ENCODE data around the gene ECHDC3.
"Not testable (repeated sequence)": the region's sequence is repeated elsewhere in the genome, so short reads cannot be mapped to it uniquely, and the experiment has no call there.

The ECHDC3 gene

DNA sequence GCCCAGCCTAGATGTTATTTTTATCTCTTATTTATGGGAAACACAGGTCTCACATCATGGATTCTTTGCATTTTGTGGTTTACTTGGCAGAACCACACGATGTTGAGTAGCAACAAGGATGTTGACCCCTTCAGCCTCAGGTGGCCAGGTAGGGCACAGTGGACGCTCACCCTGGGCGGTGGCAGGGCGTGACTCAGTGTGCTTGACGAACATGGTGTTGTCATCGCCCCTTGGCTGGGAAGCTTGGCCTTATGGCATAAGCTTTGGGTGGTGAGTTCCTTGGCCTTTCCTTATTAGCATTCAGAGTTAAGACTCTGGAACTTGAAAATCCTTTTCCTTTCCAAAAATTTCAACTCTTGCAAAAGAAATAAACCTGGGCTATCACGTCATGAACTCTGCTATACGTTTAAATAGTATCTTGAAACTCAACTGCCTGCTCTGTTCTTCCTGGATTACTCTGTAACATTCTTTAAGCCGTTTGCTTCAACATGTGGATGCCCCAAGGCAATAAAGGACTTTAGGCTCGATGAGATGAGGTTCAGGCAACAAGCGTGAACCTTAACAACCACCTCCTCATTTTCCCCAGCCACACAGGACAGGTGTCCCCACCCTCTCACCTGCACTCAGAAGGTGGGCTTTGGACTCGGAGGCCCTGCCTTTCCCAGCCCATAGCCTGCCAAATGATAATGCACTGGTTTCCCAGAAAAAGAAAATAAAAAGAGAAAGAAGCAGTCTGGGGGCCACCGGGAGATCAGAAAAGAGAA is 22.5 kb upstream of the ECHDC3 start:
- DNase-seq = no peak

DNA sequence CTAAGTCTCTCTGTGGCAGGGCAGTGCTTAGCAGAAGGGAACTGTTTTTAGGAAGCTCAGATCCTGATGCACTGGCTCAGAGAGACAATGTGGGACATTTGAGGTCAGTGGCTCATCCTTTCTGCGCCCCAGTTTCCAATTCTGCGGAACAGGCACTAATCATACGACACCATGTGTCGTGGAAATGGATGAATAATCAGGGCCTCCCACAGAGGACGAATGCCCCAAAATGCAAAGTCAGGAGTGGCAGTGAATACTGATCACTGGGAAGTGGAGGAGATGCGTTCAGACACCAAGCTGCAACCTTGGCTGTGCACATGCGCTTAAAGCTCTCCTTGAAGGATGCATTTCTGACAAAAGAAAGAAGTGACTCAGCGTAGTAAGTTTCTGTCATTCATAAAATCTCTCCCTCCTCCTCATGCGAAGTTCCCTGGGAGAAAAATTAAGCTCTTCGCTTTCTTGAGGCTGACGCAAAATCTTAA is 21.9 kb upstream of the ECHDC3 start:
- DNase-seq = no peak

DNA sequence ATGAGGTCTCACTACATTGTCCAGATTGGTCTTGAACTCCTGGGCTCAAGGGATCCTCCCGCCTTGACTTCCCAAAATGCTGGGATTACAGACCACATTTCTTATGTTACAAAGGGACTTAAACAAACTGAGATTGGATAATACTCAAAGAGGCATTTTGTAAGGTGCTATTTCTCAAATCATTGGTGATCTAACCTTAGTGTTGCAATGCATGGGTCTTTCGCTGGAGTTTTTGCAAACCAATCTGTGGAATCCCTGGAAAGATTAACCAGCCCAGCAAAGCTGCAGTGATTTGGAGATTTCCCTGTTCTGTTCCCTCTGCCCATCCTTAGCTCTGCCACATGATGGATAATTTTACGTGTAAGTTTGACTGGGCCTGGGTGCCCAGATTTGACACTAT is 20.4 kb upstream of the ECHDC3 start:
- no peak for DNase-seq

DNA sequence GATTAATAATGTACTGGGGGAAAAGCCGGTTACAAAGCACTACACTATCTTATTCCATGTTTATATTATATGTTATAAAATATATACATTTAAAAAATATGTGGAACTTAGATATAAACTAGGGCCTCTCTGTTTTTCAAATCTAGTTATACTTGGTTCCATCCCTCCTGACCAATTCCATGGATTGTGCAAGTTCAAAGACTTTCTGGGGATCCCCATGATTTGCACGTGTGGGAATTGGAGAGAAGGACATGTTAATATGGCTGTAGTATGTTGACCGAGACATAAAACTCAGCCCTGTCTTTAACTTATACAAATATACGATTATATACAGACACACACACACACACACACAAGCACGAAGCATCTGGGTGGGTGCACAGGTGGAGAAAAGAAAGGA is 18.8 kb upstream of the ECHDC3 start:
- no peak for DNase-seq

DNA sequence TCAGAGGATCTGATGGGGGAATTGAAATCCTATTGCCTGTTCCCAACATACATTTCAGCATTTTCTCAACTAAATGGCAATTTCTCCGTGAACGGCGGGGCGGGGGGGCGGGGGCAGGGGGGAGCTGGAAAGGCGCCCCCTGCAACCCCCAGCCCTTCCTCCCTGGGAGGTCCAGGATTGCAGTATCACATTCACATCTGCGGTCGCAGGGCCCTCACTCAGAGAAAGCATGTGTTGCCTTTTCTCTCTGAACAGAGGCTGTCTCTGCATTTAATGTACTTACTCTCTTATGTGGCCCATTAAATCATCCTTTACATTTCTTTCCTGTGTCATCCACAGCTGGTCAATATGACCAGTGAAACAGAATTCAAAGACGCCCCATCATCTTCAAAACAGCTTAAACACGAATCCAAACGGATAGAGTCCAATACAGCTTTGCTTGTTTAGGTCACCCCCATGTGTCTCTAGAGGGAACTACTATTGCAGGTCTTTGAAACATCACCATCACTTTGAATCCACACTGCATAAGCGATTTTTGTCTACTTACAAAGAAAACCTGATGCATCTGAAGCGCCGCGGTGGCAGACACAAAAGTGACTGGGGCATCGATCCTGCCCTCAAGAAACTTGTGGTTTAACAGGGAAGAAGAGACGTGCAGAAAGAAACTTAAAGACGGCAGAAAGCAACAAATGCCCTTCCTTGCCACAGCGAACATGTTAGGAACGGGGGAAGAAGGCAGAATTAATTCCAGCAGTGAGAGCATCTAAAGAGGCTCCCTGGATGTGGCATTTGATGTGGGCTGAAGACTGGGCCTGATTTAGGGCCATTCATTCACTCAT is 17.0 kb upstream of the ECHDC3 start:
- no peak for DNase-seq

DNA sequence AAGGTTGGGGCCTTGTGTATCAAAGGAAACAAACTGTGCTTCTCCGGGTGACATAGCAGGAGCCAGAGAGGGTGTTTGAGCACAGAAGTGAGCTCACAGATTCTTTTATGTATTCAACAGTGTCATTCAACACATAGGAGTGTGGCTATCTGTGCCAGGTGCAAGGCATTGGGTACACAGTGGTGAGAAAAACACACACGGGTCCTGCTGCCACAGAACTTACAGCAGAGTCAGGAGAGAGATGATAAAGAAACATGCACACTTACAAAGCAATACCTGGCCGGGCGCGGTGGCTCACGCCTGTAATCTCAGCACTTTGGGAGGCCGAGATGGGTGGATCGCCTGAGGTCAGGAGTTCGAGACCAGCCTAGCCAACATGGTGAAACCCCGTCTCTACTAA is 16.3 kb upstream of the ECHDC3 start:
- no peak for DNase-seq

DNA sequence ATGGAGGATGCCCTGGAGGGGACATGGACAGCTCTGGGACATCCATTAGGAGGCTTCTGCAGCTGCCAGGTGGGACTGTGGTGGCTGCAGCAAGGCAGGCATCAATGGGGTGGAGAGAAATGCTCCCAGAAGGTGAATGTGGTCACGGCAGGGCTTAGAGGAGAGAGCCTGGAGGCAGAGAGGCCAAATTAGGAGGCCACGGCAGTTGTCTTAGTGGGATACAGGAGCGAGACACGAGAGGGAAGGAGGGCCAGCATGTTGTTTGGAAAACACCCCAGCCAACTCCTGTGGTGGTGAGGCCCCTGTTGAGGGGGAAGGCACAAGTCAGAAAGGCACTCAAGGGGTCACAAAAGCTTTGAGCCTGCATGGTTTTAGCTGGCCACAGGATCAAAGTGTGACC is 14.6 kb upstream of the ECHDC3 start:
- no peak for DNase-seq

DNA sequence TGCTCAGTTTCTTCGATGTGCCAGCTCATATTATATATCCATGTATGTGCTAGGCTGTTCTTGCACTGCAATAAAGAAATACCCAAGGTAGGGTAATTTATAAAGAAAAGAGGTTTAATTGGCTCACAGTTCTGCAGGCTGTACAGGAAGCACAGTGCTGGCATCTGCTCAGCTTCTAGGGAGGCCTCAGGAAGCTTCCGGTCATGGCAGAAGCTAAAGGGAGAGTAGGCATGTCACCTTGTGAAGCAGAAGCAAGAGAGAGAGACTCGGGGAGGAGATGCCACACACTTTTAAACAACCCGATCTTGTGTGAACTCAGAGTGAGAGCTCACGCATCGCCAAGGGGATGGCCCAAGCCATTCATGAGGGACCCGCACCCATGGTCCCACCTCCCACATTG is 13.8 kb upstream of the ECHDC3 start:
- DNase-seq = no peak

DNA sequence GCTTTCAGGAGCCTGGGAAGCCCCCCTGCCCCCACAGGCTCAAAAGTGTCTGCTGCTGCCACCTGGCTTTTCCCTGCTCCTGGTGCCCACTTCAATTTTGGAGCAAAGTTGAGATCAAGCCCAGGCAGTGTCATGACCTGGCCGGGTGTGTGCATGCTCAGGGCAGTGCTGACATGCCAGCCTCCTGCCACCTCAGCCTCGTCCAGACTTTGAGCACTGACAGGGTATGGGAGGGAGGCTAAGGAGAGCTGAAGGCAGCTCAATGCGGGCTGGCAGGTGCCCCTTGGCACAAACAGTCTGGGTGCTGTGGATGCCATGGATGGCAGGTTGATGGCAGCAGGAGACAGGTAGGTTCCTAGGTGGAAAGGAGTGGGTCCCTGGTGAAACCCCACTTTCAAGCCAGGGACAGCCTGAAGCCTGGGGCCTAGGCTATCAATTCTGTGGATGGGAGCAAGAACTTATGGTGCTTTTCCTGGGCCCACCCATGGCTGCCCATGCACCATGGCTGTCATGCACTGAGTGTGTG is 12.3 kb upstream of the ECHDC3 start:
- no peak for DNase-seq

DNA sequence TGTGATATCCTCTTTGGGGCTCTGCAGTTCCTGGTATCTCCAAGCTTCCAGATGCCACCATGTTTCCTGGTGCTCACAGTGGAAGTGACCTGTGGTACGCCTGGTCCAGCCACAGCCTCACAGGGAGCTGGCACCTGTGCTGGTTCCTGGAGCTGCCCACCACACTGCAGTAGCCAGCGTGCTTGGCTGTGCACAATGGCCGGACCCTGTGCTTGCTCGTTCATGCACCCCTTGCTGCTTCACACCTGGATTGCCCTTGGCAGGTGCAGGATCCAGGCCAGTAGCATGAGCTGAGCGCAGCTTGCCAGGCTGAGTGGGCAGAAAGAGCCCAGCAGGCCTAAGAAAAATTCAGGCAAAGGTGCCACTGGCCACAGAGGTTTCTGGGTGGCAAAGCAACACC is 11.4 kb upstream of the ECHDC3 start:
- no peak for DNase-seq

DNA sequence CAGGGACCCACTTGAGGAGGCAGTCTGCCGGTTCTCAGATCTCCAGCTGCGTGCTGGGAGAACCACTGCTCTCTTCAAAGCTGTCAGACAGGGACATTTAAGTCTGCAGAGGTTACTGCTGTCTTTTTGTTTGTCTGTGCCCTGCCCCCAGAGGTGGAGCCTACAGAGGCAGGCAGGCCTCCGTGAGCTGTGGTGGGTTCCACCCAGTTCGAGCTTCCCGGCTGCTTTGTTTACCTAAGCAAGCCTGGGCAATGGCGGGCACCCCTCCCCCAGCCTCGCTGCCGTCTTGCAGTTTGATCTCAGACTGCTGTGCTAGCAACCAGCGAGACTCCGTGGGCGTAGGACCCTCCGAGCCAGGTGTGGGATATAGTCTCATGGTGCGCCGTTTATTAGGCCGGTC is 5.4 kb upstream of the ECHDC3 start:
- not testable (repeated sequence) for DNase-seq

DNA sequence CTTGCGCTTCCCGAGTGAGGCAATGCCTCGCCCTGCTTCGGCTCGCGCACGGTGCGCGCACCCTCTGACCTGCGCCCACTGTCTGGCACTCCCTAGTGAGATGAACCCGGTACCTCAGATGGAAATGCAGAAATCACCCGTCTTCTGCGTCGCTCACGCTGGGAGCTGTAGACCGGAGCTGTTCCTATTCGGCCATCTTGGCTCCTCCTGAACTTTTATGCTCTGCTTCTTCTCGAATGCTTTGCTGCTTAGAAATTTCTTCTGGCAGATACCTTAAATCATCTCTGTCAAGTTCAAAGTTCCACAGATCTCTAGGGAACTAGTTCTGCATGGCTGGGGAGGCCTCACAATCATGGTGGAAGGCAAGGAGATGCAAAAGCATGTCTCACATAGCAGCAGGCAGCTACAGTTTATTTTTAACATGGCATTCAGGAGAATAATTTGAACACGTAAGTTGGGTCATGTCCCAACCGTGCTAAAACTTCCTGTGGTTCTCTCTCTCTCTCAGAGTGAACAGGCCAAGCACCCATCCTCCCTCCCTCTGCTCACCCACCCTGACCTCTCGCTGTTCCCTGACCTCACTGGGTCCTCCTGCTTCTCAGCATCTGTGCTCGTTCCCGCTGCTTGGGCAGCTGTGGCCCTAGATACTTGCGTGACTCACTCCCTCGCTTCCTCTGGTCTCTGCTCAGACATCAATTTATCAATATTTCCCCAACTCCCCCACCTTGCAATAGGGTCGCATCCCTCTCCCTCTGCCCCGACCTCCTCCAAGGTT is 4.7 kb upstream of the ECHDC3 start:
- DNase-seq = not testable (repeated sequence)

DNA sequence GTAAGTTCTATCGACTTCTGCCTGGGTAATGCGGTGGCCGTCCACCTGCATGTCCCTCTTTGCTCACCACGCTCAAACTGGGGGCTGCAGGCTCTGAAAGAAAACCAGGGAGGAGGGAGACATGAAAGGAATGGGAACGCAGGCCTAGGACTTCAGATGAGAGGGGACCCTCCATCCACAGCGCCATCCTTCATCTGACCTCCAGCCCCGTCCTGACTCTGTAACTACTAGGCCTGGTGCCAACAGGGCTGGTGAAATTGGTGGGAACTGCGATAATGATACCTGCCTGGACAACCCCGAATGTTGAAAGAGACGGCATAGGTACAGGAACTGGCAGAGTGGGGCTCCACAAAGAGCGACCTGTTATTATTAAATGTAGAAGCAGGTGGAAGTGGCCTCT is 1.3 kb upstream of the ECHDC3 start:
- DNase-seq = no peak

DNA sequence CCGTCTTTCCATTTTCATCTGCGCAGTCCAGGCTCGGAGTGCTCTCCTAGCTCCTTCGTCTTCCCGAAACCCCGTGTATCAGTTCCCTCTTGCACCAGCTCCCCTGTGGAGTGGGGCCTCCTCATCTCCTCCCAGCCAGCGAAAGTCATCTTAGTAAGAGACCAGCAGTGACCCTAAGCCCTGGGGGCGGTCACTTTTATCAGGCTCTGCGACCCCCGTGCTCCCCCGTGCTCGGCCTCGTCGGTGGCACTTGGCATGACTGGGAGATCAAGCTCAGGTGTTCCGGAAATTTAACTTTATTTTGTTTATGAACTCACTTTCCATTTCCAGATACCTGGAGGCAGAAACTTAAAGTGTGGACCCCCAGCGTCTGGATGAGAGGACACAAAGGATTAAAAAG is 574 bp upstream of the ECHDC3 start:
- DNase-seq = no peak

DNA sequence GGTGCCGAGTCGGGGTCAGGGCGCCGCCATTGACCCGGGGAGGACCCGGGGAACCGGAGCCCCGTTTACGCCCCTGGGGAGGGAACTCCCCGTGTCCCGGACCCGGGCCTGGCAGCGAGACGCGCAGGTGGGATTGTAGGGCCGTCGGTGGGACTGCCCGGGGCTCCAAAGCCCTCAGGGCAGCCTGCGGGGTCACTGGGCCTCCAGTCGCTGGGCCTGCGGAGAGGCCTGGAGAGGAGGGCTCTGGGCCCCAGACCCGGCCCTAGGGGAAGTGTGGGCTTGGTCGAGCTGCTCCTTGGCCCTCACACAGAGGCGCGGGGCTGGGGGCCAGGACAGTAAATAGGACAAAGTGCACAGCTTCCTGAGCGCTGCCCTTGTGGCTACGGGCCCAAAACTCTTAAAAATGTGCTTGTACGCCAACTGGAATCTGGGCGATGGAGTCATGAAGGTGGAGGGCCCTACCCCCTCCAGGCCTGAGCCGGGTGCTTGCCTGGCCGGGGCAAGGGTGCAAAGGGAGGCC is 657 bp downstream of the ECHDC3 start:
- DNase-seq = no peak

DNA sequence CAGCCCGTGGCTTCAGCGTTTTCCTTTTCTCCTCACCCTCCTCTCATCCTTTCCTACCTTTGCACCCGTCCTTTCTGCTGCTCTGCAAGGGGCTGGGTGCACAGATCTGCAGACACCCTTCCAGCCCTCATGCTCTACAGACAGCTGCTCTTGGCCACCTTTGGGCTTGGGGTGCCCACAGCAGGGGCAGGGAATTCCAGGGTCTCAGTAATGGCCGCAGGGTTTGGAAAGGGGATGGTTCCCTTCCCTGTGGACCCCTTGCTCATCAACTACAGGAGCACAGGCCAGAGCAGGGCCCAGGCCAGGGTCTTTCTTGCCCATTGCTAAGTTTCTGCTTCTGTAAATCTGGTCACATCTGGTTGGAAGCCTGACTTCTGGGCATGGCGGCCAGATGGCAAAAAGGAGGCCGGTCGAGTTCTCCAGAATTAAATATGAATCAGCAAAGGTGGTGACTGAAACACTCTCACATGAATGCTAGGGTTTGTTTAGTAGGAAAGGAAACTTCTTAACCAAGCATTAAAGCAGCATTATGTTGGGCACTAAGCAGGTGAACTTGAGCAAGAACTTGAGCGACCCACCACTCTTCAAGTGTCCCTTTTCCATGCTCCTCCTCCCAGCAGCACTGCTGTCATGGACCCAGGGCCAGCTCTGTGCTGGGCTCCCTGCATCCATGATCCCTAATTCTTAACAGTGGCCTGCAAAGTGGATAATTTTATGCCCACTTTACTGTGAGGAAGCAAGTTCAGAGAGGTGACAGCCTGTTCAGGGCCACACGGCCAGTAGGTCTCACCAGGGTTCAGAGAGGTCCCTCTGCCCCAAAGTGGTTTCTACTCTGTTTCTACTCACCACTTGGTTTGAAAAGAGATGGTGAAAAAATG is 1.5 kb downstream of the ECHDC3 start:
- no peak for DNase-seq

DNA sequence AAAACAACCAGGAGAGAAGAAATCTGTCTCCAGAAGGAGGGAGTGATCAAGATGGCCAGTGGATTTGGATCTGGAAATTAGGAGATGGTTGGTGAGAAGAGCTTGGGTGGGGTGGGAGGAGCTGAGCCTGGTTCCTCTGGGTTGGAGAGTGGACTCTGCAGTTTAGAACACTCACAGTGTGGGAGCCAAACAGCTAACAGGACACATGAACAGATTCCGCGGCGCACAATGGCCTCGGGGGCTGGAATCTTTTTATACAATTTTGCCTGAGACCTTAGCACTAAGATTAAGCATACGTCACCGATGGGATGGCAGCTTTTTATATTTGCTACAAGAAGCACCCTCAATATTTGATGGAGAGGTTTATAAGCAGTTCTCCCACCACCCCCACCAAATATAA is 2.9 kb downstream of the ECHDC3 start:
- no peak for DNase-seq

DNA sequence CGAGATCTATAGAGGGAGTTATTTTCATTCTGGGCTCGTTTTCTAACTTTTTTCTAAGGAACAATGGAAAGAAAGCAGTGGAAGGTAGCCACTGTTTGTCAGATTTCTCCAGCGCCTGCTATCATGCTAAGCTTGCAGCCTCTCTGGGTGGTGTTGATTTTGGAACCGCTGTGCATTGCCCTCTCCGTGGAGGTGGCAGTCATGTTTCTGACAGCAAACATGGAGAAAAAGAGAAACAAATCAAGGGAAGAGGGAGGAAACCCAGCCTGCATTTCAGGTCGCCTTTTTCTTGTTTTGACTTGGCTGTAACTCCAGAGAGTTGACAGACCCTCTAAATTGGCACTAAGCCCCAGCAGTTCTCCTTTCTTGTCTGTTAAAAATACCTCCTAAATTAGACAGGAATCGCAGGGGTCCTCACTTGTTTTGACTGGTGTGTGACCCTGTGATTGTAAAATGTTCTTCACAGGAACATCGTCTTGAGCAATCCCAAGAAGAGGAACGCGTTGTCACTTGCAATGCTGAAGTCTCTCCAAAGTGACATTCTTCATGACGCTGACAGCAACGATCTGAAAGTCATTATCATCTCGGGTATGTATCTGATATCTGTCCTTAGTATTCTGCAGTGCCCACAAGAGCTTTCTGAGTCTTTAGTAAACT is 4.8 kb downstream of the ECHDC3 start:
- DNase-seq = no peak

DNA sequence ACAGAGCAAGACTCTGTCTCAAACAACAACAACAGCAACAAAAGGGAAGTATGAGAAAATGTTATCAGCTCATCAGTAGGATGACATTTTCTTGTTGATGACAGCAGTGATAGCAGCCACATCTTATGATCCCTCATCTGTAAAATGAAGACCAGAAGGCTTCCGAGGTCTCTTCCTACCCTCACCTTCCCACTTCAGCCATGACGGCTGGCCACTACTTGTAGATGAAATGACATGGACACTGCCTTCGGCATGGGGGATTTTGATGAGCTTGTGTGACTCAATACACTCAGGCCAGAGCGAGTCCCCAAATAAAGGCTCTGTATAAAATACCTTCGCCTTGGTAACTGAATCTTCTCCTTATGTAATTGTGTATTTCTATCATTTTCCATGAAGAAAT is 6.7 kb downstream of the ECHDC3 start:
- DNase-seq = no peak

DNA sequence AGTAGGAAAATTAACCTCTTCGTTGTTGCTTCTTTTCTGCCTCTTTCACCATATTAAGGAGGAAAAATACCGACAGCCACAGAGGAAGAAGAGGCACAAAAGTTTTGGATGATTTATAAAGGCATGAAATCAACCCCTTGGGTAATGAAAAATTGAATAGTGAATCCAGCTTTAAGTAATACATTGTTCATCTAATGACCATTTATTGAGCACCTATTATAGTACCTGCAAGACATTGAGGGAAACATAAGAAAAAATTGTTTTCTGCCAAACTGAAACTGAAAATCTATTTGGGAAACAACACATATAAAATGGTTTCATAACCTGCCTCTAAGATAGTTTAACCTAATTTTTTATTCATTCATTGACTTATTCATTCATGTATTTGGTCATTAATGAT is 8.2 kb downstream of the ECHDC3 start:
- DNase-seq = no peak

DNA sequence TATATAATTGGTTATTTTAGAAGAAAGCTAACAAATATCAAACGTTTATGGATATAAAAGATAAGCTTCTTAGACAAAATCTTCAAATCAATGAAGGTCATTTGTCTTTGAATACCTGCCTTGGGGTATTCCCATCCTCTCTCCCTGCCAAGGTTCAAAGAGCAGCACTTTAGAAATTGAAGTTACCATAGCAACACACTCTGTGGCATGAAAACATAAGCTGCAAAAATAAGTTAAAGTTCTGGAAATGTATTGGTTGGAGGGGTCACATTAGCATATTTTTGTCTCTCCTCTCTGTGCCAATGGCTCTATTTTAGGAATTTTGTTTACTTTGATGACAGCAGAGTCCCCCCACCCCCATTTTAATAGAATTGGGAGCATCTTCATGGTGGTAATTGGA is 12.0 kb downstream of the ECHDC3 start:
- DNase-seq = no peak

DNA sequence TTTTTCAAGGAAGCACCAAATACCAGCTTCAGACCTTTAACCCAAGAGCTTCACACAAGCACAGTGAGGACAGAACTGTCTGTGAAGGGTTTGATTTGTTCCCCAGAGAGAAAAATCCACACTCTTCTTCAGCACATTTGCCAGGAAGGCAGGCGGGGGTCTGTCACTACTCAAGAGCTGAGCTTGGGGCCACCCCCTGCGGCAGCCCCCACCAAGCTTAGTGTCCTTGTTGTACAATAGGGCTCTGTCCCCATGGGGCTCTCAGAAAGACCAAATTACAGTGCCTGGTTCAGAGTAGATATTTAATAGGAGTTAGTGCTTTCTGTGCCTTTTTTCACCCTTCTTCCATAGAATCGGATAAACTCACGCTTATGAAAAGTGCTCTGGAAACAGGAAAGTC is 12.4 kb downstream of the ECHDC3 start:
- no peak for DNase-seq

Data from NCI-H1105 (cell line).